DND-41 (cell line): ENCODE measurements around the gene NLGN1.
A peak's percentile ranks its signal among the peaks of the same experiment; 100 is the strongest.

Experiments
- ATAC-seq: fragments of 200-7000 bp; cut with Tn5 transposase; 3 replicates; pipeline ENCODE4 v1.9.1; 2021; ENCODE audit warnings: low read depth; ENCODE audit not compliant: insufficient read depth
- DNase-seq: peaks from one replicate; pipeline ENCODE4 v3.0.0-alpha.2; 2020
- H2AFZ ChIP-seq: 2 replicates; pipeline ENCODE4 v1.6.0; 2012; ENCODE audit warnings: low read depth, low read length
- H3K27ac ChIP-seq: 2 replicates; pipeline ENCODE4 v1.5.1; 2012; ENCODE audit warnings: low read length, inconsistent platforms
- H3K27me3 ChIP-seq: fragments of 200-600 bp; sonication (generic); 2 replicates; pipeline ENCODE4 v1.6.0; 2012; ENCODE audit warnings: low read length, mild to moderate bottlenecking, inconsistent platforms; ENCODE audit not compliant: insufficient read depth, poor library complexity
- H3K36me3 ChIP-seq: 2 replicates; pipeline ENCODE4 v1.5.1; 2012; ENCODE audit warnings: low read length, inconsistent platforms; ENCODE audit not compliant: insufficient read depth
- H3K4me1 ChIP-seq: 2 replicates; pipeline ENCODE4 v1.5.1; 2012; ENCODE audit warnings: mild to moderate bottlenecking, low read length; ENCODE audit not compliant: insufficient read depth
- H3K4me2 ChIP-seq: 2 replicates; pipeline ENCODE4 v1.6.0; 2012; ENCODE audit warnings: mild to moderate bottlenecking, moderate library complexity, low read length, inconsistent platforms; ENCODE audit not compliant: insufficient read depth
- H3K4me3 ChIP-seq, 2 experiments: fragments of 200-600 bp in 1 of 2; shearing (Covaris generic) in 1 of 2; 2 replicates each; pipeline ENCODE4 v1.5.1; 2012 to 2016; ENCODE audit warnings: inconsistent platforms in 2 of 2, low read length in 2 of 2, mild to moderate bottlenecking in 2 of 2, low read depth in 1 of 2, moderate library complexity in 1 of 2
- H3K79me2 ChIP-seq: 2 replicates; pipeline ENCODE4 v1.6.0; 2012; ENCODE audit warnings: low read length, inconsistent platforms; ENCODE audit not compliant: insufficient read depth
- H3K9ac ChIP-seq: 2 replicates; pipeline ENCODE4 v1.6.0; 2012; ENCODE audit warnings: low read depth, mild to moderate bottlenecking, inconsistent platforms, low read length, moderate library complexity
- H3K9me3 ChIP-seq: 2 replicates; pipeline ENCODE4 v1.5.1; 2012; ENCODE audit warnings: low read length, moderate library complexity, mild to moderate bottlenecking, inconsistent platforms; ENCODE audit not compliant: insufficient read depth, severe bottlenecking
- H4K20me1 ChIP-seq: 2 replicates; pipeline ENCODE4 v1.6.0; 2012; ENCODE audit warnings: low read length; ENCODE audit not compliant: insufficient read depth
- CTCF ChIP-seq: IDR thresholded peaks from 2 replicates; pipeline ENCODE4 v1.5.1; 2012; ENCODE audit warnings: borderline replicate concordance, low read length, moderate library complexity, mild to moderate bottlenecking; ENCODE audit not compliant: poor library complexity, severe bottlenecking; ENCODE audit errors: extremely low read depth
- EZH2 ChIP-seq: IDR thresholded peaks from 3 replicates; pipeline ENCODE4 v1.6.1; 2012; ENCODE audit warnings: borderline replicate concordance, low read depth, mild to moderate bottlenecking, moderate library complexity, low read length, inconsistent platforms; ENCODE audit not compliant: severe bottlenecking

Gene NLGN1

GRCh38 chr3:173404156-173404555 lies 6.6 kb downstream of the NLGN1 start:
- no peaks in the 10 kb centered on the region for H3K36me3 ChIP-seq
- no peak overlapping the region for H3K27ac ChIP-seq
- H3K79me2 ChIP-seq: no peaks in the 10 kb centered on the region
- DNase-seq: no peak
- no peak overlapping the region for H3K4me2 ChIP-seq
- no peaks in the 10 kb centered on the region for H3K27me3 ChIP-seq
- no peaks in the 10 kb centered on the region for H3K4me1 ChIP-seq
- no peaks in the 10 kb centered on the region for H4K20me1 ChIP-seq
- H3K9me3 ChIP-seq: no peaks in the 10 kb centered on the region
- no peak for ATAC-seq
- no peak overlapping the region for H3K9ac ChIP-seq
- no peak overlapping the region for H2AFZ ChIP-seq
- TF ChIP-seq CTCF: no peak
- no peak for TF ChIP-seq EZH2
- H3K4me3 ChIP-seq: no peak overlapping the region

- Histone ChIP-seq H3K27me3 (no peaks in the 10 kb centered on the region), H3K9me3 (no peaks in the 10 kb centered on the region)
Measured at GRCh38 chr3:173410436-173410835, 12.9 kb downstream of the NLGN1 start.

DNA sequence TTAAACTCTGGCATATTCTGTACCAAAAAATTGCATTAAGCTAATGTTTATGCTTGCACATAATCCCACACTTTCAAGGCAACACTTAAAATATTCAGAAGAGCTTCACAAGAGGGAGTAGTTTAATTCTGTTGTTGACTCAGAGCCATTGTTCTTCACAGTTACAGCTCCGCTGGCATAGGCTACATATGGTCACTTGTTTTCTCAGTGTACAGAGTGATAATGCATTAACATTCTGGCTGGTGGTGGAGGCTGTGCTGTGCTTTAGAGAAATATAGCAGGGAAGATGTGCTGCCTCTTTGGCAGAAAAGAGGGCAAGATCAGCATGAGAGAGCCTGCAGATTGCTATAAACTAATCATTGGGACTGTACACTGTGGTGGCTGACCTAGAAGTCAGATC lies 13.3 kb downstream of the NLGN1 start:
- DNase-seq (no peak), ATAC-seq (no peak)
- TF ChIP-seq CTCF: no peak
- no peak for TF ChIP-seq EZH2
- Histone ChIP-seq H3K9ac (no peak overlapping the region), H3K27me3 (no peaks in the 10 kb centered on the region), H3K4me1 (no peaks in the 10 kb centered on the region), H3K79me2 (no peaks in the 10 kb centered on the region), H3K4me3 (no peak overlapping the region), H3K4me2 (no peak overlapping the region), H4K20me1 (no peaks in the 10 kb centered on the region), H3K36me3 (no peaks in the 10 kb centered on the region), H3K27ac (no peak overlapping the region), H2AFZ (no peak overlapping the region), H3K9me3 (no peaks in the 10 kb centered on the region)

More at GRCh38 chr3:173410436-173410835, 12.9 kb downstream of the NLGN1 start:
- TF ChIP-seq EZH2 (no peak), CTCF (no peak)
- Histone ChIP-seq H3K9ac (no peak overlapping the region), H3K79me2 (no peaks in the 10 kb centered on the region), H3K27ac (no peak overlapping the region), H4K20me1 (no peaks in the 10 kb centered on the region), H3K4me2 (no peak overlapping the region), H3K36me3 (no peaks in the 10 kb centered on the region), H2AFZ (no peak overlapping the region), H3K4me1 (no peaks in the 10 kb centered on the region), H3K4me3 (no peak overlapping the region)
- ATAC-seq (no peak), DNase-seq (no peak)

DNA sequence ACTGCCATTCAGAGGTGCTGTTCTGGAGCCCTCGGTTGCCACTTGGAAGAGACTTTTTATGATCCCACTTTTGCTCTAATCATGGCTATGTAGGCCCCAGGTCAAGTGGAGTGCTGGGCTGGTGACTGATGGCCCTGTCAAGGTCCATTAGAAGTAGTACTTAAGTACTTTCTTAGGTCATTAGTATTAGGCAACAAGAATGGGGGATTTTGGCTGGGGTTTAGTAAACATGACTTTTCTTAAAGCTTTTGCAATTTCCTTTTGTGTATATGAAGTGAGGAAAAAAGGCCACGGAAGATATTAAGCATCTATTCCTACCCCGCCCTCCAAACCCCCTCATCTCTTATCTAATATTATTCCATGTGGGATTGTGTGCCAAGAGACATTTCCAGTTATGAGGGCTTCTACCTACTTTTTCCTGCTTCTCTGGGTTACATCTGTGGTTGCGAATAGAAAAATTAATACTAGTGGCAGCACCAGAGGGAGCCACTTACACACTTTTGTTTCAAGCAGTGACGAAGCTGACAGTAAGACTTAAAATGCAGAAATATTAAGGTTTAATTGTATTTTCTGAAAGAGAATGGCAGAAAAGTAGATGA lies 13.9 kb downstream of the NLGN1 start:
- H3K4me2 ChIP-seq: no peak overlapping the region
- H3K27ac ChIP-seq: no peak overlapping the region
- H4K20me1 ChIP-seq: no peaks in the 10 kb centered on the region
- H2AFZ ChIP-seq: no peak overlapping the region
- ATAC-seq (peak; percentile 55; the same call in 1 of the 3 replicates), DNase-seq (no peak)
- H3K4me1 ChIP-seq: no peaks in the 10 kb centered on the region
- H3K79me2 ChIP-seq: no peaks in the 10 kb centered on the region
- no peak overlapping the region for H3K4me3 ChIP-seq
- H3K27me3 ChIP-seq: no peaks in the 10 kb centered on the region
- H3K36me3 ChIP-seq: no peaks in the 10 kb centered on the region
- no peaks in the 10 kb centered on the region for H3K9me3 ChIP-seq
- H3K9ac ChIP-seq: no peak overlapping the region
- TF ChIP-seq EZH2: no peak
- peak; percentile 50 for TF ChIP-seq CTCF
